H9 (cell line): ENCODE measurements around the gene ENOX2. TPM values are rescaled to one million over a fixed set of nuclear protein-coding genes. Genes with fewer than 3 reads are reported as not detected.

Experiments
- DNase-seq: peaks from one replicate; pipeline ENCODE4 v3.0.0-alpha.2; 2017
- H2AFZ ChIP-seq: one replicate; pipeline ENCODE4 v1.6.1; 2013; ENCODE audit warnings: mild to moderate bottlenecking, low read length, control low read depth, moderate library complexity
- H2AK5ac ChIP-seq: 2 replicates; pipeline ENCODE4 v1.6.1; 2013; ENCODE audit warnings: low read length, control low read depth, mixed read lengths; ENCODE audit not compliant: insufficient read length
- H2BK120ac ChIP-seq: one replicate; pipeline ENCODE4 v1.6.1; 2013; ENCODE audit warnings: low read depth, mild to moderate bottlenecking, low read length, control low read depth, inconsistent platforms; ENCODE audit not compliant: poor library complexity, severe bottlenecking
- H2BK12ac ChIP-seq: 2 replicates; pipeline ENCODE4 v1.6.1; 2013; ENCODE audit warnings: low read length, control low read depth, mixed read lengths, low read depth; ENCODE audit not compliant: insufficient read length
- H2BK15ac ChIP-seq: 2 replicates; pipeline ENCODE4 v1.6.1; 2013; ENCODE audit warnings: low read depth, low read length, control low read depth
- H2BK20ac ChIP-seq: one replicate; pipeline ENCODE4 v1.6.1; 2013; ENCODE audit warnings: low read depth, mild to moderate bottlenecking, low read length, control low read depth, inconsistent platforms; ENCODE audit not compliant: poor library complexity, severe bottlenecking
- H2BK5ac ChIP-seq: 2 replicates; pipeline ENCODE4 v1.6.1; 2013; ENCODE audit warnings: low read length, control low read depth, mixed read lengths; ENCODE audit not compliant: insufficient read length
- H3K14ac ChIP-seq: 2 replicates; pipeline ENCODE4 v1.6.1; 2013; ENCODE audit warnings: low read length, control low read depth; ENCODE audit not compliant: insufficient read depth
- H3K18ac ChIP-seq: 2 replicates; pipeline ENCODE4 v1.6.1; 2013; ENCODE audit warnings: low read depth, mild to moderate bottlenecking, mixed read lengths, low read length, control low read depth; ENCODE audit not compliant: insufficient read length
- H3K23ac ChIP-seq: 2 replicates; pipeline ENCODE4 v1.6.1; 2013; ENCODE audit warnings: low read length, control low read depth, mixed read lengths, low read depth; ENCODE audit not compliant: insufficient read length
- H3K23me2 ChIP-seq: 2 replicates; pipeline ENCODE4 v1.6.1; 2013; ENCODE audit warnings: low read depth, mild to moderate bottlenecking, mixed read lengths, low read length, control low read depth; ENCODE audit not compliant: insufficient read length, poor library complexity, severe bottlenecking
- H3K27ac ChIP-seq: 2 replicates; pipeline ENCODE4 v1.5.1; 2013; ENCODE audit warnings: low read length, control low read depth, mixed read lengths, low read depth; ENCODE audit not compliant: insufficient read length
- H3K27me3 ChIP-seq: 2 replicates; pipeline ENCODE4 v1.6.1; 2013; ENCODE audit warnings: low read length, control low read depth, inconsistent platforms; ENCODE audit not compliant: insufficient read depth
- H3K4ac ChIP-seq: 2 replicates; pipeline ENCODE4 v1.6.1; 2013; ENCODE audit warnings: low read depth, mild to moderate bottlenecking, control low read depth, inconsistent platforms, low read length, moderate library complexity
- H3K4me1 ChIP-seq: 2 replicates; pipeline ENCODE4 v1.6.1; 2013; ENCODE audit warnings: low read length, control low read depth, inconsistent platforms; ENCODE audit not compliant: insufficient read depth
- H3K4me2 ChIP-seq: 2 replicates; pipeline ENCODE4 v1.6.1; 2013; ENCODE audit warnings: low read length, control low read depth, mixed read lengths; ENCODE audit not compliant: insufficient read length, insufficient read depth
- H3K56ac ChIP-seq: 2 replicates; pipeline ENCODE4 v1.6.1; 2013; ENCODE audit warnings: low read depth, mild to moderate bottlenecking, mixed read lengths, low read length, control low read depth; ENCODE audit not compliant: insufficient read length
- H3K79me1 ChIP-seq: 2 replicates; pipeline ENCODE4 v1.6.1; 2013; ENCODE audit warnings: low read depth, mild to moderate bottlenecking, moderate library complexity, low read length, control low read depth, inconsistent platforms; ENCODE audit not compliant: insufficient read depth, poor library complexity, severe bottlenecking
- H3K79me2 ChIP-seq: 2 replicates; pipeline ENCODE4 v1.6.1; 2013; ENCODE audit warnings: low read length, control low read depth, inconsistent platforms; ENCODE audit not compliant: insufficient read depth
- H3K9ac ChIP-seq: 2 replicates; pipeline ENCODE4 v1.6.1; 2013; ENCODE audit warnings: low read length, control low read depth, mixed read lengths; ENCODE audit not compliant: insufficient read length; ENCODE audit errors: extremely low read depth
- H3K9me3 ChIP-seq: one replicate; pipeline ENCODE4 v1.6.1; 2013; ENCODE audit warnings: low read depth, low read length, inconsistent platforms; ENCODE audit not compliant: control insufficient read depth
- H3T11ph ChIP-seq: one replicate; pipeline ENCODE4 v1.6.1; 2013; ENCODE audit warnings: mild to moderate bottlenecking, low read length, control low read depth, inconsistent platforms
- H4K20me1 ChIP-seq: one replicate; pipeline ENCODE4 v1.6.1; 2013; ENCODE audit not compliant: control insufficient read depth, insufficient read length, insufficient read depth
- H4K5ac ChIP-seq: 2 replicates; pipeline ENCODE4 v1.6.1; 2013; ENCODE audit warnings: low read depth, mild to moderate bottlenecking, mixed read lengths, low read length, control low read depth; ENCODE audit not compliant: insufficient read length
- H4K8ac ChIP-seq: replicated peaks from 2 replicates; pipeline ENCODE4 v1.6.1; 2013; ENCODE audit warnings: low read length, control low read depth, mixed read lengths, low read depth; ENCODE audit not compliant: insufficient read length
- H4K91ac ChIP-seq: 2 replicates; pipeline ENCODE4 v1.6.1; 2013; ENCODE audit warnings: low read depth, mild to moderate bottlenecking, moderate library complexity, mixed read lengths, low read length, control low read depth; ENCODE audit not compliant: insufficient read length
- H3K27ac Mint-ChIP-seq, 3 experiments: 2 replicates in 2 of 3; 3 replicates in 1 of 3; pipeline ENCODE4 v1.8.0; 2020 to 2021; ENCODE audit warnings: mixed read lengths in 3 of 3, mild to moderate bottlenecking in 1 of 3, moderate library complexity in 1 of 3
- H3K27me3 Mint-ChIP-seq: 2 replicates; pipeline ENCODE4 v1.8.0; 2021; ENCODE audit warnings: low read depth, mild to moderate bottlenecking, moderate library complexity, mixed read lengths
- H3K36me3 Mint-ChIP-seq, 3 experiments: 2 replicates in 2 of 3; 3 replicates in 1 of 3; pipeline ENCODE4 v1.8.0; 2020 to 2021; ENCODE audit warnings: low read depth in 3 of 3, mixed read lengths in 3 of 3; ENCODE audit not compliant: insufficient read depth in 1 of 3
- H3K4me1 Mint-ChIP-seq, 2 experiments: 2 replicates each; pipeline ENCODE4 v1.8.0; 2020; ENCODE audit warnings: mixed read lengths in 2 of 2
- H3K4me3 Mint-ChIP-seq, 2 experiments: 2 replicates in 1 of 2; 3 replicates in 1 of 2; pipeline ENCODE4 v1.8.0; 2020 to 2021; ENCODE audit warnings: mild to moderate bottlenecking in 2 of 2, mixed read lengths in 2 of 2, moderate library complexity in 1 of 2
- H3K9me3 Mint-ChIP-seq, 2 experiments: 2 replicates in 1 of 2; 3 replicates in 1 of 2; pipeline ENCODE4 v1.8.0; 2020; ENCODE audit warnings: mild to moderate bottlenecking in 2 of 2, mixed read lengths in 2 of 2, moderate library complexity in 1 of 2
- CTCF ChIP-seq: fragments of 200-600 bp; sonication (generic); conservative IDR thresholded peaks from 3 replicates; pipeline ENCODE4 v1.8.0; 2021; ENCODE audit warnings: antibody characterized with exemption, mild to moderate bottlenecking
- WGBS: extraction: QIAGEN DNeasy Blood & Tissue Kit; methylation state at CpG from one replicate; pipeline ENCODE4 v1.1.7; 2013; ENCODE audit warnings: missing lambda C conversion rate, low lambda C conversion rate, mixed read lengths; ENCODE audit not compliant: insufficient read length; ENCODE audit errors: extremely low coverage; 5-methylcytosine and 5-hydroxymethylcytosine counted together
- total RNA-seq: library from RNA; stranded (reverse); gene quantifications from 2 replicates; pipeline ENCODE4 v1.2.1, GENCODE V29; 2021

The ENOX2 gene
- total RNA-seq, 1 experiment from 2014 or later: 17.7 TPM

DNA sequence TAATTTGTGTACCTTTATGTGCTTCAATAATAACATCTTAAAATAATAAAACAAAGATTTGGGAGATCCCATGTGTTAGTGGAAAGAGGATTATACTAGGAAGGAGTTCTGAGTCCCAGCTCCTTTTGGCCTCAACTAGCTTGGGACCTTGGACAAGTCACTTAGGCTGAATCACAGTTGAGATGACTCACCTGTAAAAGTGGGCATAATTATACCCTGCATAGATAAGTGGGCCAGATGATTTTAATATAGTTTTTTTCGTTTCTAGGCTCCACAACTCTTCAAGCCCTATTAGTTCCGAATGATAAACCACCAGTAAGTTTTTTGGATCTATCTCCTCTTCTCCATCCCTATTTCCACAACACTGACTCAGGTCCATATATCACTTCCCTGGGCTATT, 131.8 kb downstream of the ENOX2 start:
- Mint-ChIP-seq H3K27me3 (no peaks in the 10 kb centered on the region), H3K4me3 (no peak overlapping the region), H3K9me3 (no peaks in the 10 kb centered on the region), H3K27ac (no peak overlapping the region), H3K36me3 (peaks cover 0 to 2% (median 0%) of the 10 kb centered on the region in 3 experiments; a peak in 1 of 7 replicates), H3K4me1 (peaks cover 4 to 10% of the 10 kb centered on the region in 2 experiments; a peak in 2 of 4 replicates)
- no peak overlapping the region for H2BK20ac ChIP-seq
- H4K5ac ChIP-seq: no peak overlapping the region
- H4K8ac ChIP-seq: no peak overlapping the region
- no peak overlapping the region for H3K9ac ChIP-seq
- no peak for DNase-seq
- no peaks in the 10 kb centered on the region for H3K79me2 ChIP-seq
- H3K23ac ChIP-seq: no peak overlapping the region
- no peaks in the 10 kb centered on the region for H3K4me1 ChIP-seq
- H2AFZ ChIP-seq: no peak overlapping the region
- H3K79me1 ChIP-seq: no peaks in the 10 kb centered on the region
- no peak overlapping the region for H3K4me2 ChIP-seq
- H3K56ac ChIP-seq: no peak overlapping the region
- no peak overlapping the region for H3T11ph ChIP-seq
- H3K27me3 ChIP-seq: no peaks in the 10 kb centered on the region
- H3K18ac ChIP-seq: no peak overlapping the region
- H3K14ac ChIP-seq: no peak overlapping the region
- H4K20me1 ChIP-seq: no peaks in the 10 kb centered on the region
- H2BK5ac ChIP-seq: no peak overlapping the region
- no peak overlapping the region for H3K4ac ChIP-seq
- H2BK120ac ChIP-seq: no peak overlapping the region
- no peak overlapping the region for H3K27ac ChIP-seq
- no peaks in the 10 kb centered on the region for H3K9me3 ChIP-seq
- no peak overlapping the region for H4K91ac ChIP-seq
- H2BK12ac ChIP-seq: no peak overlapping the region
- no peak overlapping the region for H2BK15ac ChIP-seq
- no peak overlapping the region for H2AK5ac ChIP-seq
- no peaks in the 10 kb centered on the region for H3K23me2 ChIP-seq
- no CpG with 5 or more reads among the region's 2 CpGs for WGBS
- TF ChIP-seq CTCF: no peak
